ENCODE measurements around the gene STMN3. TPM values are rescaled to one million over a fixed set of nuclear protein-coding genes. Genes with fewer than 3 reads are reported as not detected.
A peak's percentile ranks its signal among the peaks of the same experiment; 100 is the strongest.

STMN3 gene
- polyA plus RNA-seq, 2 donors: 3.7 to 6.1 TPM

DNA sequence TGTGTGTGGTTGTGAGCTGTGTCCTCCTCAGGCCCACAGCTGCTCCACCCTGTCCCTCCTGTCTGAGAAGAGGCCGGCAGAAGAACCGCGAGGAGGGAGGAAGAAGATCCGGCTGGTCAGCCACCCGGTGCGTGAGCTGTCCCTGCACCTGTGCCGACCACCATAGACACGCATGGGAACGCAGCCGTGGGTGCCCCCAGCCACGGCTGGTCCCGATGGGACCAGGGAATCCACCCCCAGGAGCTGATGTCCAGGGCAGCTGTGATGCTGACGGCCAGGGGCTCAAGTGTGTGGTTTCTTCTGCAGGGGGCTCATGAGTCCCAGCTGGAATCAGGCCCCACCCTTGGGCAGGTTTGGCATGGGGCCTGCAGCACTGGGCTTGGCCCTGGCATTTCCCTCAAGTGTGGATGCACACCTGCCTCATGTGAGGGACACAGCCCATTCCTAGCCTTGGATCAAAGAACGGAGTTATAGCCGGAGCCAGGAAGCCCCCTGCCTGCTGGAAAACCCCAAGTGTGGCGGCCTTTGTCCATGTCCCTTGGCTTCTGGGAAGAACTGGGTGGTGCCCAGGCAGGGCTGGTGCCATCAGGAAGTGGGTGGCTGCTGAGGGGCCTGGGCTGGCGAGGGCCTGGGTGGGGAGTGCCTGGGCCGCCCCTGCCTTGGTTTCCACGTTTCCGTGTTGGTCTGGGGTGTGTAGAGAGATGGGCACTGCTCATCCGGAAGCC lies 38.6 kb upstream of the STMN3 start:
- Histone ChIP-seq H3K9me3 (ENCODE audit: control insufficient read depth in 2 of 2, insufficient read depth in 1 of 2, low read depth in 1 of 2, low read length in 1 of 2) (no peaks in the 10 kb centered on the region), H3K36me3 (ENCODE audit: control insufficient read depth in 2 of 2, insufficient read depth in 2 of 2, low read length in 1 of 2) (peaks cover 0 to 3% of the 10 kb centered on the region in 2 donors), H3K27ac (ENCODE audit: low read depth in 2 of 2, low read length in 1 of 2) (peak overlapping the region; percentile 11), H3K4me3 (ENCODE audit: low read depth in 1 of 2, low read length in 2 of 2) (no peak overlapping the region), H3K27me3 (ENCODE audit: control insufficient read depth in 1 of 2, insufficient read depth in 2 of 2, low read length in 2 of 2) (no peaks in the 10 kb centered on the region), H3K4me1 (ENCODE audit: control insufficient read depth in 2 of 2, insufficient read depth in 2 of 2, low read length in 1 of 2) (peaks cover 13 to 36% of the 10 kb centered on the region in 2 donors)
- WGBS, 2 donors: 60 to 68% methylated on average over 19 to 21 of the region's 21 CpGs

GRCh38 chr20:63690898-63691710 lies 37.9 kb upstream of the STMN3 start:
- H3K4me1 ChIP-seq (ENCODE audit: control insufficient read depth in 2 of 2, insufficient read depth in 2 of 2, low read length in 1 of 2): peaks cover 12 to 33% of the 10 kb centered on the region in 2 donors

DNA sequence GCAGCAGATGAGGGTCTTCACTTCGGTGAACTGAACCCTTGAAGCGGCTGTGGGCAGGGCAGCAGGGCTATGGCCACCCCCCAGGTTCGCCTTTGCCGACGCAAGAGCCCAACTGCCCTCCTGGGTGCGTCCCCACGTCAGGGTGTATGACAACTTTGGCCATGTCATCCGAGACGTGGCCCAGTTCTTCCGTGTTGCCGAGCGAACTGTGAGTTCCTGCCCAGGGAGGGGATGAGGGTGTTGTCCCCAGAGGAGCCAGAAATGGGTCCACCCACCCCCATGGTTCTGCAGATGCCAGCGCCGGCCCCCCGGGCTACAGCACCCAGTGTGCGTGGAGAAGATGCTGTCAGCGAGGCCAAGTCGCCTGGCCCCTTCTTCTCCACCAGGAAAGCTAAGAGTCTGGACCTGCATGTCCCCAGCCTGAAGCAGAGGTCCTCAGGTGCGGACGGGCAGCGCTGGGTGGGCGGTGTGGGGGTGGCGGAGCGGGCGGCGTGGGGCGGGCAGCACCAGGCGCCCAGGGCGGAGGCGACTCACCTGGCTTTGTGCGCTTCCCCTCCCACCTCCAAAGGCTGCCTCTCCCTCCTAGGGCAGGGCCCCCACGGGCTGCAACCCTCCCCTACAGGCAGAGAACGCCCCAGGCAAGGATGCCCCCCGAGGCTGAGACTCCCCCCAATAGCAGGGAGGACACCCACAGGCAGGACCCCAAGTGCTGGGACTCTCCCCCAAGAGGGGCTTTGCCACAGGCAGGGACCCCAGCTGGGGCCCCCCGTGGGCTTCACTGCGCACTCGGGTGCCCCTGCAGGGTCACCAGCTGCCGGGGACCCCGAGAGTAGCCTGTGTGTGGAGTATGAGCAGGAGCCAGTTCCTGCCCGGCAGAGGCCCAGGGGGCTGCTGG lies 37.0 kb upstream of the STMN3 start:
- H3K4me1 ChIP-seq (ENCODE audit: control insufficient read depth in 2 of 2, insufficient read depth in 2 of 2, low read length in 1 of 2): peaks cover 9 to 32% of the 10 kb centered on the region in 2 donors
- no peaks in the 10 kb centered on the region for H3K9me3 ChIP-seq (ENCODE audit: control insufficient read depth in 2 of 2, insufficient read depth in 1 of 2, low read depth in 1 of 2, low read length in 1 of 2)
- no peaks in the 10 kb centered on the region for H3K27me3 ChIP-seq (ENCODE audit: control insufficient read depth in 1 of 2, insufficient read depth in 2 of 2, low read length in 2 of 2)
- H3K4me3 ChIP-seq (ENCODE audit: low read depth in 1 of 2, low read length in 2 of 2): peak overlapping the region in 1 of 2 donors; percentile 4
- H3K36me3 ChIP-seq (ENCODE audit: control insufficient read depth in 2 of 2, insufficient read depth in 2 of 2, low read length in 1 of 2): peaks cover 0 to 3% of the 10 kb centered on the region in 2 donors
- peak overlapping the region in 1 of 2 donors; percentile 17 for H3K27ac ChIP-seq (ENCODE audit: low read depth in 2 of 2, low read length in 1 of 2)
- 73 to 79% methylated on average over 35 to 40 of the region's 40 CpGs for WGBS, 2 donors

More at GRCh38 chr20:63690898-63691710, 37.9 kb upstream of the STMN3 start:
- Histone ChIP-seq H3K9me3 (ENCODE audit: control insufficient read depth in 2 of 2, insufficient read depth in 1 of 2, low read depth in 1 of 2, low read length in 1 of 2) (no peaks in the 10 kb centered on the region), H3K27ac (ENCODE audit: low read depth in 2 of 2, low read length in 1 of 2) (peak overlapping the region in 1 of 2 donors; percentile 45), H3K36me3 (ENCODE audit: control insufficient read depth in 2 of 2, insufficient read depth in 2 of 2, low read length in 1 of 2) (peaks cover 0 to 3% of the 10 kb centered on the region in 2 donors), H3K27me3 (ENCODE audit: control insufficient read depth in 1 of 2, insufficient read depth in 2 of 2, low read length in 2 of 2) (no peaks in the 10 kb centered on the region), H3K4me3 (ENCODE audit: low read depth in 1 of 2, low read length in 2 of 2) (peak overlapping the region in 1 of 2 donors; percentile 4)
- WGBS, 2 donors: 51 to 61% methylated on average over 23 to 24 of the region's 24 CpGs

DNA sequence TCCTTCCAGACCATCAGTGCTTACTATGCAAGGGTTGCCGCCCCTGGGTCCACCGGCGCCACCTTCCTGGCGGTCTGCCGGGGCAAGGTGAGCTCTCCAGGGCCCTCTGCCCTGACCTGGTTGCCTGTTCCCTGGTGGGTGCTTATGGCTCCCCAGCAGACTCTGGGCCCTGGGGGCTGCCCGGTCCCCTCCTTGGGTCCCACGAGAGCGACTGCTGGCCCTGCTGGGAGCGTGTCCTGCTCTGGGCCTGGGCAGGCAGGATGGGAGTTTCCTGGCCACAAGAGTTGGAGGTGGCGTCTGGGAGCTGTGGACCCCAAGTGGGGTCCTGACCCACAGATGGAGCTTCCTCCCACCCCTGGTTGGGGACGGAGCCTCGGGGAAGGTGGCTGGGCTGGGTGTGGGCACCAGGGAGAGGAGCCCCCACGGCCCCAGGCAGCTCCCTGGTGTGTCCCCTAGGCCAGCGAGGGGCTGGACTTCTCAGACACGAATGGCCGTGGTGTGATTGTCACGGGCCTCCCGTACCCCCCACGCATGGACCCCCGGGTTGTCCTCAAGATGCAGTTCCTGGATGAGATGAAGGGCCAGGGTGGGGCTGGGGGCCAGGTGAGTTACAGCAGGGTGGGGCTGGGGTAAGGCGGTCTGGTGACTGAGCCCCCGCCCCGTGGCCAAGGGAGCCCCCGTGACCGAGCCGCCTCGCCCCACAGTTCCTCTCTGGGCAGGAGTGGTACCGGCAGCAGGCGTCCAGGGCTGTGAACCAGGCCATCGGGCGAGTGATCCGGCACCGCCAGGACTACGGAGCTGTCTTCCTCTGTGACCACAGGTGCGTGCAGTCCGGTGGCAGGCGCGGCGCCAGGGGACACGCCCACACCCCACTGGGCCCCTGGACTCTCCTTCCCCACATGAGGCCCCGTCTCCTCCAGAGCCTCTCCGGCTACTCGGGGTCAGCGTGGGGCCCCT lies 36.1 kb upstream of the STMN3 start:
- no peak overlapping the region for H3K4me3 ChIP-seq (ENCODE audit: low read depth in 1 of 2, low read length in 2 of 2)
- H3K36me3 ChIP-seq (ENCODE audit: control insufficient read depth in 2 of 2, insufficient read depth in 2 of 2, low read length in 1 of 2): no peaks in the 10 kb centered on the region
- WGBS, 2 donors: 85 to 87% methylated on average over 42 to 44 of the region's 44 CpGs
- H3K4me1 ChIP-seq (ENCODE audit: control insufficient read depth in 2 of 2, insufficient read depth in 2 of 2, low read length in 1 of 2): peaks cover 9 to 29% of the 10 kb centered on the region in 2 donors
- no peak overlapping the region for H3K27ac ChIP-seq (ENCODE audit: low read depth in 2 of 2, low read length in 1 of 2)
- H3K27me3 ChIP-seq (ENCODE audit: control insufficient read depth in 1 of 2, insufficient read depth in 2 of 2, low read length in 2 of 2): no peaks in the 10 kb centered on the region
- no peaks in the 10 kb centered on the region for H3K9me3 ChIP-seq (ENCODE audit: control insufficient read depth in 2 of 2, insufficient read depth in 1 of 2, low read depth in 1 of 2, low read length in 1 of 2)

DNA sequence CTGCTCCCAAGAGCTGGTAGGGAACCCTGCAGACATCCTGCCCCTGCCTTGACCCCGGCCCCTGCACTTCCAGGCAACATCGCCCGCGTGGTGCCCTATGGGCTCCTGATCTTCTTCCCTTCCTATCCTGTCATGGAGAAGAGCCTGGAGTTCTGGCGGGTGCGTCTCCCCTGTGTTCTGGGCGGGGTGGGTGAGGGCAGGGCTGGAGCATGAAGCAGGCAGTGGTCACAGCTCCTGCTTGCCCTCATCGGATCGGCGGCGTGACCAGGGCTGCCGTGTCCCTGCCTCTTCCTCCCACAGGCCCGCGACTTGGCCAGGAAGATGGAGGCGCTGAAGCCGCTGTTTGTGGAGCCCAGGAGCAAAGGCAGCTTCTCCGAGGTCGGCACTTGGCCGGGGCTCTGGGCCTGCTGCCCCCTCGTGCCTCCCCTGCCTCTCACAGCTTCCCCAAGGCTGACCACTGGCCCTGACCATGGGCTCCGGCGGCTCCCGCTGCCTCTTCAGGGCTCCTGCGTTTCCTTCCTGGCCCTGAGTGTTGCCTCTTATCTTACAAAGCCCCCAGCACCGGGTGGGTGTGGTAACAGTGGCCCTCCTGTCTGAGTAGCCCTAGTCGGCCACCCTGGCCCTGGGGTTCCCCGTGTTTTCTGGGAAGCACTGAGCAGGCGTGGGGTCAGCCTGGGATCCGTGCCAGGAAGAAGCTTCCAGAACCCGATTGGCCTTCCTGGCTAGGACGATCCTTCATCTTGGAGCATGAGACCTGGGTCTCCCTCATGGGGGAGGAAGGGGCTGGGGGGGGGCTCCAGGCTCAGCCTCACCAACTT lies 35.2 kb upstream of the STMN3 start:
- Histone ChIP-seq H3K9me3 (ENCODE audit: control insufficient read depth in 2 of 2, insufficient read depth in 1 of 2, low read depth in 1 of 2, low read length in 1 of 2) (no peaks in the 10 kb centered on the region), H3K27ac (ENCODE audit: low read depth in 2 of 2, low read length in 1 of 2) (peak overlapping the region; percentile 27 to 74), H3K4me1 (ENCODE audit: control insufficient read depth in 2 of 2, insufficient read depth in 2 of 2, low read length in 1 of 2) (peaks cover 9 to 29% of the 10 kb centered on the region in 2 donors), H3K36me3 (ENCODE audit: control insufficient read depth in 2 of 2, insufficient read depth in 2 of 2, low read length in 1 of 2) (no peaks in the 10 kb centered on the region), H3K4me3 (ENCODE audit: low read depth in 1 of 2, low read length in 2 of 2) (no peak overlapping the region), H3K27me3 (ENCODE audit: control insufficient read depth in 1 of 2, insufficient read depth in 2 of 2, low read length in 2 of 2) (no peaks in the 10 kb centered on the region)
- 71 to 75% methylated on average over 29 to 31 of the region's 31 CpGs for WGBS, 2 donors

GRCh38 chr20:63687419-63688178 lies 34.4 kb upstream of the STMN3 start:
- H3K9me3 ChIP-seq (ENCODE audit: control insufficient read depth in 2 of 2, insufficient read depth in 1 of 2, low read depth in 1 of 2, low read length in 1 of 2): no peaks in the 10 kb centered on the region
- H3K4me1 ChIP-seq (ENCODE audit: control insufficient read depth in 2 of 2, insufficient read depth in 2 of 2, low read length in 1 of 2): peaks cover 9 to 32% of the 10 kb centered on the region in 2 donors
- no peaks in the 10 kb centered on the region for H3K27me3 ChIP-seq (ENCODE audit: control insufficient read depth in 1 of 2, insufficient read depth in 2 of 2, low read length in 2 of 2)
- WGBS, 2 donors: 81 to 86% methylated on average over 29 of the region's 29 CpGs
- no peaks in the 10 kb centered on the region for H3K36me3 ChIP-seq (ENCODE audit: control insufficient read depth in 2 of 2, insufficient read depth in 2 of 2, low read length in 1 of 2)
- no peak overlapping the region for H3K4me3 ChIP-seq (ENCODE audit: low read depth in 1 of 2, low read length in 2 of 2)
- H3K27ac ChIP-seq (ENCODE audit: low read depth in 2 of 2, low read length in 1 of 2): peak overlapping the region; percentile 74 to 86

DNA sequence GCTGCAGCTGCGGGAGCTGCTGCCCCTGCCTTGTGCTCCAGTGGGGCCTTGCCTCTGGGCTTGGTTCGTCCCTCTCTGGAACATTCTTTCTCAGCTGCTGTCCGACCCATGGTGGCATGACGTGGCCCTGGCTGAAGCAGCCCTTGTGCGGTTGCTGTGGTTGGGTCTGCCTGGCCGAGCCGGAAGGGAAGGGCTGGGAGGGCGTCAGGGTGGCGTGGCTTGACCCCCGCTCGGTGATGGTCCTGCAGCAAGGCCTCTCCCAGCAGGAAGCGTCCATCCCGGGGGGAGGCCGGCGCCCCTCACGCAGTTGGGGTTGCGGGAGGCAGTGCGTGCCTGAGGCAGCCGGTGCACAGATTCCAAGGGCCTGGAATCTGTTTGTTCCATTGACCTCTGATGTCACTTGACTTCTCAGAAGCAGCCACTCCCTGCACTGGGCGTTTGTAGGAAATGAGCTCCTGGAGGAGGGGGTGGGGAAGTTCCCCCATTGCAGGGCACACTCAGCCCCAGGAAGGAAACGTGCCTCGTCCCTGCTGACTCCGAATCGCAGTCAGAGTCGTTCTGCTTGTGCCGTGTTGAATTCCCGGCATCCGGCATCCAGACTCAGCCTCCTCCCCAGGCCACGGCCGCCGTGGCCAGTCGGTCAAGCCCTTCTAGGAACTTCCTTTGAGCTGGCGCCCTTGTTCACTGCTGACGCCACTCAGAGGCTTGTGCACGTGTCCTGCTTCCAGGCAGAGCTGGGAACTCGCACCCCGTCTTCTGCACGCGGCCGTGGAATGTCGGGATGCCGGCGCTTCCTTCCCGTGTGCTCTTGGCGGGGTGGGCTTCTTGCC lies 33.5 kb upstream of the STMN3 start:
- peak overlapping the region; percentile 74 to 86 for H3K27ac ChIP-seq (ENCODE audit: low read depth in 2 of 2, low read length in 1 of 2)
- H3K27me3 ChIP-seq (ENCODE audit: control insufficient read depth in 1 of 2, insufficient read depth in 2 of 2, low read length in 2 of 2): no peaks in the 10 kb centered on the region
- H3K4me1 ChIP-seq (ENCODE audit: control insufficient read depth in 2 of 2, insufficient read depth in 2 of 2, low read length in 1 of 2): peaks cover 12 to 33% of the 10 kb centered on the region in 2 donors
- no peaks in the 10 kb centered on the region for H3K9me3 ChIP-seq (ENCODE audit: control insufficient read depth in 2 of 2, insufficient read depth in 1 of 2, low read depth in 1 of 2, low read length in 1 of 2)
- no peaks in the 10 kb centered on the region for H3K36me3 ChIP-seq (ENCODE audit: control insufficient read depth in 2 of 2, insufficient read depth in 2 of 2, low read length in 1 of 2)
- 40 to 44% methylated on average over 36 to 45 of the region's 45 CpGs for WGBS, 2 donors
- no peak overlapping the region for H3K4me3 ChIP-seq (ENCODE audit: low read depth in 1 of 2, low read length in 2 of 2)
